HL-60 (cell line): Measurements from ENCODE around the gene MYO5B.

Source experiments
- DNase-seq, 2 experiments: peaks; one replicate each; pipeline ENCODE4 v3.0.0-alpha.2; 2010 to 2020; ENCODE audit warnings: low read depth in 1 of 2, low spot score in 1 of 2
- H3K27ac ChIP-seq: fragments of 250-450 bp; sonication (Bioruptor Pico); replicated peaks from 2 replicates; pipeline ENCODE4 v1.5.1; 2020; ENCODE audit warnings: mild to moderate bottlenecking, moderate library complexity
- H3K27me3 ChIP-seq: fragments of 250-450 bp; sonication (Bioruptor Pico); 2 replicates; pipeline ENCODE4 v1.5.1; 2021; ENCODE audit warnings: mild to moderate bottlenecking, moderate library complexity; ENCODE audit not compliant: insufficient read depth, poor library complexity, severe bottlenecking
- H3K4me3 ChIP-seq: replicated peaks from 2 replicates; pipeline ENCODE4 v1.5.1; 2011; ENCODE audit warnings: mild to moderate bottlenecking, control low read depth, low read length; ENCODE audit not compliant: insufficient read depth
- CTCF ChIP-seq: IDR thresholded peaks from one replicate; pipeline ENCODE4 v1.5.1; 2011; ENCODE audit warnings: low read length, control low read depth, inconsistent platforms; ENCODE audit not compliant: insufficient read depth
- GABPA ChIP-seq: IDR thresholded peaks from 2 replicates; pipeline ENCODE4 v1.6.1; 2012; ENCODE audit warnings: low read depth
- POLR2AphosphoS5 ChIP-seq: IDR thresholded peaks from 2 replicates; pipeline ENCODE4 v1.6.1; 2012; ENCODE audit warnings: low read depth
- REST ChIP-seq: IDR thresholded peaks from 2 replicates; pipeline ENCODE4 v1.6.1; 2012; ENCODE audit warnings: low read depth; ENCODE audit not compliant: insufficient replicate concordance
- SPI1 ChIP-seq: IDR thresholded peaks from 2 replicates; pipeline ENCODE4 v1.6.1; 2012; ENCODE audit warnings: low read depth, mild to moderate bottlenecking, borderline replicate concordance

The MYO5B gene

GRCh38 chr18:50181590-50181989 is 13.4 kb downstream of the MYO5B start:
- TF ChIP-seq POLR2AphosphoS5 (no peak), REST (no peak), SPI1 (no peak), GABPA (no peak), CTCF (no peak)
- DNase-seq: no peak
- H3K4me3 ChIP-seq: no peak overlapping the region
- H3K27ac ChIP-seq: no peak overlapping the region
- H3K27me3 ChIP-seq: peaks cover 12% of the 10 kb centered on the region

GRCh38 chr18:50179465-50179864 is 15.5 kb downstream of the MYO5B start:
- H3K4me3 ChIP-seq: no peak overlapping the region
- H3K27ac ChIP-seq: no peak overlapping the region
- DNase-seq: no peak
- peaks cover 16% of the 10 kb centered on the region for H3K27me3 ChIP-seq
- no peak for TF ChIP-seq POLR2AphosphoS5
- TF ChIP-seq CTCF: no peak
- TF ChIP-seq GABPA: no peak
- TF ChIP-seq SPI1: no peak
- TF ChIP-seq REST: no peak

GRCh38 chr18:50177294-50177992 is 17.5 kb downstream of the MYO5B start:
- H3K4me3 ChIP-seq: no peak overlapping the region
- TF ChIP-seq REST (no peak), GABPA (no peak), POLR2AphosphoS5 (no peak), SPI1 (no peak), CTCF (no peak)
- H3K27me3 ChIP-seq: peaks cover 15% of the 10 kb centered on the region
- H3K27ac ChIP-seq: no peak overlapping the region
- no peak for DNase-seq
